Kidney epithelial cell (primary cell): ENCODE data around the gene POLR2A. TPM values are rescaled to one million over a fixed set of nuclear protein-coding genes. Genes with fewer than 3 reads are reported as not detected.

Experiments used
- DNase-seq: peaks from one replicate; pipeline ENCODE4 v3.0.0-alpha.2; 2010; ENCODE audit warnings: low read depth
- H3K27me3 ChIP-seq: 2 replicates; pipeline ENCODE4 v1.6.0; 2011; ENCODE audit warnings: low read length; ENCODE audit not compliant: control insufficient read depth, insufficient read depth
- H3K36me3 ChIP-seq: 2 replicates; pipeline ENCODE4 v1.5.1; 2011; ENCODE audit warnings: low read length; ENCODE audit not compliant: control insufficient read depth, insufficient read depth
- H3K4me3 ChIP-seq: 2 replicates; pipeline ENCODE4 v1.5.1; 2011; ENCODE audit warnings: low read depth, mild to moderate bottlenecking, control low read depth, low read length
- CTCF ChIP-seq: IDR thresholded peaks from 2 replicates; pipeline ENCODE4 v1.5.1; 2011; ENCODE audit warnings: mild to moderate bottlenecking, moderate library complexity, low read length, control low read depth, inconsistent platforms; ENCODE audit not compliant: insufficient read depth, poor library complexity, severe bottlenecking
- total RNA-seq: library from RNA; depleted of rRNA; stranded (reverse); fragments of >200 nt; gene quantifications from 2 replicates; pipeline ENCODE4 v1.2.3, GENCODE V29; 2015

Gene POLR2A
- total RNA-seq, 1 donor from 2014 or later = 56.9 TPM

GRCh38 chr17:7465597-7466275 is 18.4 kb upstream of the POLR2A start:
- Histone ChIP-seq H3K4me3 (no peak overlapping the region), H3K36me3 (peaks cover 4% of the 10 kb centered on the region), H3K27me3 (no peaks in the 10 kb centered on the region)
- no peak for DNase-seq
- no peak for TF ChIP-seq CTCF

- DNase-seq = no peak
- TF ChIP-seq CTCF = no peak
- Histone ChIP-seq H3K36me3 (peaks cover 4% of the 10 kb centered on the region), H3K27me3 (no peaks in the 10 kb centered on the region), H3K4me3 (no peak overlapping the region)
These were observed 17.9 kb upstream of the POLR2A start for GRCh38 chr17:7466318-7466638.

- no peak overlapping the region for H3K4me3 ChIP-seq
- no peaks in the 10 kb centered on the region for H3K27me3 ChIP-seq
- DNase-seq = no peak
- no peak for TF ChIP-seq CTCF
- H3K36me3 ChIP-seq = peaks cover 4% of the 10 kb centered on the region
These were observed 17.4 kb upstream of the POLR2A start for GRCh38 chr17:7466639-7467341.

GRCh38 chr17:7467498-7467897 is 16.7 kb upstream of the POLR2A start:
- Histone ChIP-seq H3K27me3 (no peaks in the 10 kb centered on the region), H3K4me3 (no peak overlapping the region), H3K36me3 (peaks cover 4% of the 10 kb centered on the region)
- no peak for DNase-seq
- no peak for TF ChIP-seq CTCF

GRCh38 chr17:7468290-7468689 is 15.9 kb upstream of the POLR2A start:
- H3K4me3 ChIP-seq = no peak overlapping the region
- DNase-seq = no peak
- H3K27me3 ChIP-seq = no peaks in the 10 kb centered on the region
- H3K36me3 ChIP-seq = peaks cover 4% of the 10 kb centered on the region
- TF ChIP-seq CTCF = no peak
